H1 (cell line): Measurements from ENCODE around the gene UBQLN1. TPM values are rescaled to one million over a fixed set of nuclear protein-coding genes. Genes with fewer than 3 reads are reported as not detected.

Source experiments
- CTCF ChIA-PET: fragments of 300-600 bp; sonication (Branson Sonifier 250); formaldehyde crosslinking; loops from one replicate; lab custom pipeline; 2021; ENCODE audit not compliant: partially characterized antibody; lab: Charles Lee
- POLR2A ChIA-PET: fragments of 300-600 bp; sonication (Branson Sonifier 250); formaldehyde crosslinking; loops from one replicate; lab custom pipeline; 2021; ENCODE audit warnings: inconsistent platforms; ENCODE audit not compliant: partially characterized antibody; lab: Charles Lee
- DNase-seq, 2 experiments: peaks; one replicate each; pipeline versions ENCODE4 v3.0.0 to v3.0.0-alpha.2; 2010 to 2022; ENCODE audit warnings: low spot score in 2 of 2, low read depth in 1 of 2, mixed read lengths in 1 of 2
- FAIRE-seq: peaks from 2 replicates; lab custom pipeline; 2011; peaks lifted over from hg19 to GRCh38; lab: Jason Lieb, UNC
- H2AFZ ChIP-seq: 2 replicates; pipeline ENCODE4 v1.8.1; 2012; ENCODE audit warnings: low read length, inconsistent platforms
- H2AK5ac ChIP-seq: 2 replicates; pipeline ENCODE4 v1.6.1; 2013; ENCODE audit warnings: low read depth, low read length
- H2BK120ac ChIP-seq: replicated peaks from 2 replicates; pipeline ENCODE3; 2013; ENCODE audit warnings: low read depth, low read length, inconsistent platforms
- H2BK12ac ChIP-seq: 2 replicates; pipeline ENCODE4 v1.6.1; 2013; ENCODE audit warnings: low read depth, low read length
- H2BK15ac ChIP-seq: 2 replicates; pipeline ENCODE4 v1.6.1; 2013; ENCODE audit warnings: low read length
- H2BK20ac ChIP-seq: 2 replicates; pipeline ENCODE4 v1.6.1; 2013; ENCODE audit warnings: low read length
- H2BK5ac ChIP-seq: 2 replicates; pipeline ENCODE4 v1.6.1; 2013; ENCODE audit warnings: low read depth, low read length
- H3K14ac ChIP-seq: 2 replicates; pipeline ENCODE4 v1.6.1; 2013; ENCODE audit warnings: inconsistent platforms; ENCODE audit not compliant: insufficient read length
- H3K18ac ChIP-seq: 2 replicates; pipeline ENCODE4 v1.6.1; 2013; ENCODE audit warnings: low read length; ENCODE audit errors: extremely low read depth
- H3K23ac ChIP-seq: 2 replicates; pipeline ENCODE4 v1.6.1; 2013; ENCODE audit warnings: inconsistent platforms; ENCODE audit not compliant: insufficient read length
- H3K23me2 ChIP-seq: 2 replicates; pipeline ENCODE4 v1.6.1; 2013; ENCODE audit warnings: low read depth, low read length
- H3K27ac ChIP-seq: 2 replicates; pipeline ENCODE4 v1.6.1; 2011; ENCODE audit warnings: low read depth, low read length, inconsistent platforms
- H3K27me3 ChIP-seq, 4 experiments: replicated peaks in 1 of 4; 1 replicate in 1 of 4; 2 replicates in 3 of 4; pipeline versions ENCODE4 v1.6.1 to v1.8.1; 2011 to 2013; ENCODE audit warnings: low read length in 3 of 4, mild to moderate bottlenecking in 3 of 4, inconsistent platforms in 2 of 4, mixed read lengths in 2 of 4, moderate library complexity in 1 of 4; ENCODE audit not compliant: control insufficient read depth in 3 of 4, insufficient read depth in 3 of 4; ENCODE audit errors: extremely low read depth in 1 of 4
- H3K36me3 ChIP-seq, 4 experiments: 2 replicates each; pipeline versions ENCODE4 v1.6.1 to v1.8.1; 2011 to 2013; ENCODE audit warnings: mild to moderate bottlenecking in 4 of 4, low read length in 3 of 4, moderate library complexity in 2 of 4, control low read depth in 1 of 4, inconsistent platforms in 1 of 4; ENCODE audit not compliant: insufficient read depth in 4 of 4, control insufficient read depth in 2 of 4
- H3K4ac ChIP-seq: replicated peaks from 2 replicates; pipeline ENCODE3; 2013; ENCODE audit warnings: low read length, low read depth, mixed read lengths, inconsistent platforms; ENCODE audit not compliant: insufficient read length
- H3K4me1 ChIP-seq, 4 experiments: replicated peaks in 1 of 4; 1 replicate in 1 of 4; 2 replicates in 3 of 4; pipeline versions ENCODE4 v1.6.1 to v1.8.1; 2011 to 2013; ENCODE audit warnings: low read length in 3 of 4, inconsistent platforms in 2 of 4, mixed read lengths in 1 of 4; ENCODE audit not compliant: insufficient read depth in 4 of 4, control insufficient read depth in 3 of 4
- H3K4me2 ChIP-seq, 2 experiments: 2 replicates each; pipeline versions ENCODE4 v1.6.1 to v1.8.1; 2011 to 2013; ENCODE audit warnings: low read depth in 2 of 2, low read length in 2 of 2, control low read depth in 1 of 2, inconsistent platforms in 1 of 2, mild to moderate bottlenecking in 1 of 2; ENCODE audit not compliant: insufficient read depth in 1 of 2
- H3K4me3 ChIP-seq, 4 experiments: fragments of 200-600, 300-600 bp in 1 of 4; sonication (generic), shearing (Covaris generic), sonication (Bioruptor Twin) in 1 of 4; 2 replicates each; pipeline versions ENCODE4 v1.5.1 to v1.8.1; 2011 to 2016; ENCODE audit warnings: low read length in 4 of 4, low read depth in 3 of 4, control low read depth in 2 of 4, inconsistent platforms in 2 of 4, mild to moderate bottlenecking in 2 of 4, mixed read lengths in 1 of 4, moderate library complexity in 1 of 4; ENCODE audit not compliant: insufficient read depth in 2 of 4; ENCODE audit errors: extremely low read depth in 1 of 4
- H3K56ac ChIP-seq: replicated peaks from 2 replicates; pipeline ENCODE3; 2013; ENCODE audit warnings: low read depth, mild to moderate bottlenecking, mixed read lengths, low read length, inconsistent platforms; ENCODE audit not compliant: insufficient read length
- H3K79me1 ChIP-seq: 2 replicates; pipeline ENCODE4 v1.6.1; 2013; ENCODE audit warnings: low read depth, low read length, control low read depth
- H3K79me2 ChIP-seq, 2 experiments: 2 replicates each; pipeline versions ENCODE4 v1.6.1 to v1.8.1; 2012 to 2013; ENCODE audit warnings: low read length in 2 of 2, mild to moderate bottlenecking in 2 of 2, inconsistent platforms in 1 of 2; ENCODE audit not compliant: insufficient read depth in 2 of 2, control insufficient read depth in 1 of 2
- H3K9ac ChIP-seq, 4 experiments: replicated peaks in 1 of 4; 1 replicate in 1 of 4; 2 replicates in 3 of 4; pipeline versions ENCODE4 v1.6.1 to v1.8.1; 2011 to 2013; ENCODE audit warnings: low read depth in 3 of 4, low read length in 3 of 4, control low read depth in 2 of 4, mild to moderate bottlenecking in 2 of 4, moderate library complexity in 2 of 4, inconsistent platforms in 1 of 4; ENCODE audit errors: extremely low read depth in 1 of 4
- H3K9me3 ChIP-seq, 2 experiments: 2 replicates each; pipeline versions ENCODE4 v1.6.1 to v1.8.1; 2012 to 2013; ENCODE audit warnings: mild to moderate bottlenecking in 2 of 2, moderate library complexity in 2 of 2, control low read depth in 1 of 2, inconsistent platforms in 1 of 2, low read depth in 1 of 2, low read length in 1 of 2, mixed read lengths in 1 of 2; ENCODE audit not compliant: insufficient read depth in 2 of 2
- H4K20me1 ChIP-seq, 2 experiments: replicated peaks in 1 of 2; 2 replicates each; pipeline versions ENCODE3 to v1.8.1; 2011 to 2013; ENCODE audit warnings: inconsistent platforms in 2 of 2, low read length in 2 of 2, mild to moderate bottlenecking in 1 of 2; ENCODE audit not compliant: insufficient read depth in 2 of 2, control insufficient read depth in 1 of 2
- H4K5ac ChIP-seq: 2 replicates; pipeline ENCODE4 v1.6.1; 2013; ENCODE audit warnings: low read length, low read depth, mixed read lengths, inconsistent platforms; ENCODE audit not compliant: insufficient read length
- H4K8ac ChIP-seq: 2 replicates; pipeline ENCODE4 v1.8.0; 2013; ENCODE audit warnings: mild to moderate bottlenecking, moderate library complexity, low read length, inconsistent platforms; ENCODE audit not compliant: insufficient read depth; ENCODE audit errors: extremely low read depth
- H4K91ac ChIP-seq: replicated peaks from 2 replicates; pipeline ENCODE3; 2013; ENCODE audit warnings: low read length, mixed read lengths, inconsistent platforms; ENCODE audit not compliant: insufficient read length
- CHD1 ChIP-seq: IDR thresholded peaks from 2 replicates; pipeline ENCODE4 v1.6.1; 2012; ENCODE audit warnings: low read depth, low read length, improper control_type of control experiment
- MAFK ChIP-seq: IDR thresholded peaks from 2 replicates; pipeline ENCODE4 v1.6.1; 2012; ENCODE audit warnings: low read depth, mild to moderate bottlenecking, improper control_type of control experiment, low read length
- SIN3A ChIP-seq, 2 experiments: IDR thresholded peaks in 1 of 2; conservative IDR thresholded peaks in 1 of 2; 2 replicates each; pipeline ENCODE4 v1.6.1; 2011 to 2012; ENCODE audit warnings: low read length in 2 of 2, improper control_type of control experiment in 1 of 2, low read depth in 1 of 2, mild to moderate bottlenecking in 1 of 2
- SP1 ChIP-seq: IDR thresholded peaks from 2 replicates; pipeline ENCODE4 v1.6.1; 2011; ENCODE audit warnings: low read depth, low read length
- SUZ12 ChIP-seq: fragments of 200-600 bp; sonication (generic); IDR thresholded peaks from 2 replicates; pipeline ENCODE4 v1.6.1; 2012; ENCODE audit warnings: mild to moderate bottlenecking, inconsistent platforms, low read length, moderate library complexity, mixed read lengths
- WGBS, 2 experiments: shearing (Covaris generic) in 1 of 2; methylation state at CpG; one replicate each; pipeline versions ENCODE4 v1.1.6 to v1.1.7; 2013 to 2015; ENCODE audit warnings: low lambda C conversion rate in 2 of 2, mixed read lengths in 2 of 2, inconsistent platforms in 1 of 2, low coverage in 1 of 2, missing lambda C conversion rate in 1 of 2; ENCODE audit not compliant: insufficient replicate concordance in 2 of 2, insufficient coverage in 1 of 2, insufficient read length in 1 of 2; ENCODE audit errors: extremely low coverage in 1 of 2, missing lambda C conversion rate in 1 of 2; 5-methylcytosine and 5-hydroxymethylcytosine counted together
- polyA plus RNA-seq, 7 experiments: library from polyadenylated mRNA; depleted of rRNA in 3 of 7; stranded (reverse) in 5 of 7; unstranded in 2 of 7; fragments of >200 nt in 5 of 7; fragments of 200-250 nt in 2 of 7; gene quantifications; 1 replicate in 5 of 7; 2 replicates in 1 of 7; 4 replicates in 1 of 7; pipeline versions ENCODE4 v1.2.1 to v1.2.3, GENCODE V29; 2011 to 2013; ENCODE audit warnings: missing spikeins in 2 of 7, mixed read lengths in 2 of 7
- total RNA-seq: library from RNA; stranded (reverse); fragmentation: NEBNext Ultra II Directional; extraction: Animal tissue kit (Norgen Biotek cat#: 25700); gene quantifications from 2 replicates; pipeline ENCODE4 v1.2.1, GENCODE V29; 2021

Gene UBQLN1
- total and polyA plus RNA-seq, 2 of the 8 experiments (the other 6 are each of a cell fraction or from before 2014, with no cell fraction given): 62.4 to 105 TPM

DNA sequence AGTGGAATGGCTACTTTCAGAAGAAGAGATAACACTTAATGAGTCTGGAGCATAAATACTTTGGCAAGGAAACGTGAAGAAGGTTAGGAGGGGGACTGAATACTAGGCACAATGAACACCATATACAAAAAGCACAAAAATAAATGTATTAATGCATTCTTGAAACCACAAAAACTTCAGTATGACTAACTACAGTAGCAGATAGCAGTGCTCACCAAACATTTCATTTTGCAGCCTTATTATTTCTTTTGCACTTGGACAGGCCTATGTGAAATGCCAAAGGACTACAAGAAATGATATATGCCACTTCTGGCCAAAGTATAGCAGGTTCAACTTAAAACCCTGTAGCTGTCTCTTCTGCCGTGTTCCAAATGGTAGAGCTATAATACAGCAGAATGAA lies 26.3 kb downstream of the UBQLN1 start:
- no peak overlapping the region for H3K18ac ChIP-seq
- H4K8ac ChIP-seq: no peak overlapping the region
- no peak overlapping the region for H4K91ac ChIP-seq
- CTCF ChIA-PET: interaction anchor here (0.7 to 0.9 kb wide), 2 partner anchors 34 to 61 kb away, joined by 3 to 4 read pairs; no protein-coding TSS in a partner anchor
- peaks cover 5 to 53% (median 22%) of the 10 kb centered on the region in 4 experiments for H3K36me3 ChIP-seq
- no peak overlapping the region for H3K4me3 ChIP-seq
- H3K23me2 ChIP-seq: no peaks in the 10 kb centered on the region
- no peak overlapping the region for H2AK5ac ChIP-seq
- no peak overlapping the region for H2BK120ac ChIP-seq
- TF ChIP-seq MAFK: no peak
- TF ChIP-seq SP1: no peak
- no peak for TF ChIP-seq SUZ12
- no peak for TF ChIP-seq CHD1
- TF ChIP-seq SIN3A (conservative IDR thresholded peaks at IDR 0.05 in 1 of 2, IDR thresholded peaks at IDR 0.05 in 1 of 2; ENCODE audit: low read depth in 1 of 2, low read length in 2 of 2): no peak
- H2AFZ ChIP-seq: no peak overlapping the region
- peaks cover 2 to 78% of the 10 kb centered on the region in 2 experiments; a peak in 3 of 4 replicates for H3K79me2 ChIP-seq
- FAIRE-seq (no peak), DNase-seq (no peak)
- POLR2A ChIA-PET: interaction anchor here (1.5 kb wide), 1 partner anchor 9 kb away, joined by 4 read pairs; no protein-coding TSS in a partner anchor
- no peak overlapping the region for H2BK15ac ChIP-seq
- no peak overlapping the region for H3K9ac ChIP-seq
- no peaks in the 10 kb centered on the region; the same call in none of the 2 replicates for H3K79me1 ChIP-seq
- no peak overlapping the region for H3K4me2 ChIP-seq
- no peak overlapping the region for H3K14ac ChIP-seq
- WGBS, 2 experiments: 88% methylated on average over 2 of the region's 2 CpGs; no CpG with 5 or more reads in 1 of the 2 experiments
- no peak overlapping the region for H4K5ac ChIP-seq
- H3K4me1 ChIP-seq: peaks cover 0 to 5% (median 1%) of the 10 kb centered on the region in 4 experiments; a peak in 2 of 7 replicates
- H3K23ac ChIP-seq: no peak overlapping the region
- no peak overlapping the region for H3K4ac ChIP-seq
- H2BK20ac ChIP-seq: no peak overlapping the region
- H4K20me1 ChIP-seq: peaks cover 4 to 6% of the 10 kb centered on the region in 2 experiments
- no peak overlapping the region for H2BK5ac ChIP-seq
- H2BK12ac ChIP-seq: no peak overlapping the region
- H3K56ac ChIP-seq: no peak overlapping the region
- H3K27ac ChIP-seq: no peak overlapping the region
- no peaks in the 10 kb centered on the region for H3K27me3 ChIP-seq
- H3K9me3 ChIP-seq: no peaks in the 10 kb centered on the region
